Measurements from ENCODE around the gene PGLYRP1. TPM values are rescaled to one million over a fixed set of nuclear protein-coding genes. Genes with fewer than 3 reads are reported as not detected.

The PGLYRP1 gene
- total and polyA plus RNA-seq, 3 donors from 2014 or later, result not detected

- no peak for DNase-seq
- TF ChIP-seq CTCF (IDR thresholded peaks at IDR 0.05), result peak in 1 of 3 experiments; percentile 7
- no peak for TF ChIP-seq POLR2A (IDR thresholded peaks at IDR 0.05)
- intact Hi-C loops (cut with DNase I; ENCODE audit: low total_unique reads), result no loop called here
- H3K4me3 ChIP-seq, result peak overlapping the region in 1 of 2 donors; percentile 65
- H3K36me3 ChIP-seq (ENCODE audit: low read depth, missing control alignments), result no peaks in the 10 kb centered on the region
- 10 to 35% methylated on average over 5 to 7 of the region's 7 CpGs for WGBS, 2 donors
- H3K27ac ChIP-seq, result no peak overlapping the region
- no peaks in the 10 kb centered on the region for H3K27me3 ChIP-seq
- H3K4me1 ChIP-seq, result no peaks in the 10 kb centered on the region
- H3K9me3 ChIP-seq, result no peaks in the 10 kb centered on the region
These were observed 5.8 kb downstream of the PGLYRP1 start for GRCh38 chr19:46017095-46017429.

- intact Hi-C loops (cut with DNase I; ENCODE audit: low total_unique reads), result no loop called here
- TF ChIP-seq POLR2A (IDR thresholded peaks at IDR 0.05) (no peak), CTCF (IDR thresholded peaks at IDR 0.05) (peak in 2 of 3 experiments; percentile 50 to 85)
These were observed 6.3 kb downstream of the PGLYRP1 start for GRCh38 chr19:46016426-46017094.

GRCh38 chr19:46015687-46016425, 7.0 kb downstream of the PGLYRP1 start:
- no peak for DNase-seq
- Histone ChIP-seq H3K4me1 (no peaks in the 10 kb centered on the region), H3K9me3 (no peaks in the 10 kb centered on the region), H3K27ac (no peak overlapping the region), H3K36me3 (ENCODE audit: low read depth, missing control alignments) (no peaks in the 10 kb centered on the region), H3K27me3 (no peaks in the 10 kb centered on the region), H3K4me3 (peak overlapping the region; percentile 59 to 65)
- WGBS, 2 donors, result 16 to 24% methylated on average over 19 to 58 of the region's 63 CpGs
- intact Hi-C loops (cut with DNase I; ENCODE audit: low total_unique reads), result no loop called here
- TF ChIP-seq POLR2A (IDR thresholded peaks at IDR 0.05), result no peak
- TF ChIP-seq CTCF (IDR thresholded peaks at IDR 0.05), result no peak

More at GRCh38 chr19:46016426-46017094, 6.3 kb downstream of the PGLYRP1 start:
- Histone ChIP-seq H3K27me3 (no peaks in the 10 kb centered on the region), H3K36me3 (ENCODE audit: low read depth, missing control alignments) (no peaks in the 10 kb centered on the region), H3K27ac (no peak overlapping the region), H3K4me1 (no peaks in the 10 kb centered on the region), H3K4me3 (peak overlapping the region; percentile 59 to 65), H3K9me3 (no peaks in the 10 kb centered on the region)
- peak; percentile 85 for DNase-seq
- 0 to 1% methylated on average over 17 to 48 of the region's 48 CpGs for WGBS, 2 donors

- TF ChIP-seq POLR2A (IDR thresholded peaks at IDR 0.05), result no peak
- TF ChIP-seq CTCF (IDR thresholded peaks at IDR 0.05), result no peak
- Histone ChIP-seq H3K9me3 (no peaks in the 10 kb centered on the region), H3K36me3 (ENCODE audit: low read depth, missing control alignments) (no peaks in the 10 kb centered on the region), H3K4me3 (peak overlapping the region; percentile 12 to 24), H3K4me1 (no peaks in the 10 kb centered on the region), H3K27me3 (no peaks in the 10 kb centered on the region), H3K27ac (no peak overlapping the region)
- intact Hi-C loops (cut with DNase I; ENCODE audit: low total_unique reads), result no loop called here
- WGBS, 2 donors, result 42 to 53% methylated on average over 18 to 67 of the region's 74 CpGs
- DNase-seq, result peak; percentile 75
These were observed 7.7 kb downstream of the PGLYRP1 start for GRCh38 chr19:46014941-46015686.
